CD14-positive monocyte (primary cell): ENCODE measurements around the gene CDK6. TPM values are rescaled to one million over a fixed set of nuclear protein-coding genes. Genes with fewer than 3 reads are reported as not detected.
A peak's percentile ranks its signal among the peaks of the same experiment; 100 is the strongest.
"Not testable (repeated sequence)": the region's sequence is repeated elsewhere in the genome, so short reads cannot be mapped to it uniquely, and the experiment has no call there.

Source experiments
- DNase-seq, 3 donors: peaks; one replicate each; pipeline ENCODE4 v3.0.0-alpha.2; 2011 to 2022
- H2AFZ ChIP-seq: 2 replicates; pipeline ENCODE4 v1.6.0; 2012; ENCODE audit warnings: mild to moderate bottlenecking, low read depth, low read length, inconsistent platforms; ENCODE audit not compliant: insufficient read depth, poor library complexity, severe bottlenecking
- H3K27ac ChIP-seq, 2 donors: 1 replicate in 1 of 2; 2 replicates in 1 of 2; pipeline ENCODE4 v1.5.1; 2012 to 2013; ENCODE audit warnings: low read length in 2 of 2, control low read depth in 1 of 2, inconsistent platforms in 1 of 2, low read depth in 1 of 2, mild to moderate bottlenecking in 1 of 2
- H3K27me3 ChIP-seq, 2 donors: one replicate each; pipeline versions ENCODE4 v1.6.0 to v1.6.1; 2011 to 2013; ENCODE audit warnings: low read length in 2 of 2; ENCODE audit not compliant: control insufficient read depth in 2 of 2, insufficient read depth in 2 of 2
- H3K36me3 ChIP-seq, 2 donors: replicated peaks in 1 of 2; 1 replicate in 1 of 2; 2 replicates in 1 of 2; pipeline versions ENCODE4 v1.5.1 to v1.6.1; 2012 to 2013; ENCODE audit warnings: low read length in 2 of 2, control low read depth in 1 of 2, inconsistent platforms in 1 of 2, mild to moderate bottlenecking in 1 of 2; ENCODE audit not compliant: insufficient read depth in 2 of 2, control insufficient read depth in 1 of 2
- H3K4me1 ChIP-seq, 2 donors: 1 replicate in 1 of 2; 2 replicates in 1 of 2; pipeline versions ENCODE4 v1.5.1 to v1.6.1; 2012 to 2013; ENCODE audit warnings: low read length in 2 of 2, control low read depth in 1 of 2, inconsistent platforms in 1 of 2, mild to moderate bottlenecking in 1 of 2, moderate library complexity in 1 of 2; ENCODE audit not compliant: insufficient read depth in 2 of 2, control insufficient read depth in 1 of 2
- H3K4me2 ChIP-seq: replicated peaks from 2 replicates; pipeline ENCODE3; 2012; ENCODE audit warnings: low read length, moderate library complexity, mild to moderate bottlenecking; ENCODE audit not compliant: poor library complexity, severe bottlenecking; ENCODE audit errors: extremely low read depth
- H3K4me3 ChIP-seq, 3 experiments: fragments of 200-600 bp in 1 of 3; sonication (generic) in 1 of 3; replicated peaks in 1 of 3; 1 replicate in 2 of 3; 2 replicates in 1 of 3; pipeline ENCODE4 v1.5.1; 2011 to 2013; ENCODE audit warnings: low read length in 3 of 3, mild to moderate bottlenecking in 3 of 3, control low read depth in 2 of 3, low read depth in 2 of 3, inconsistent platforms in 1 of 3, moderate library complexity in 1 of 3
- H3K79me2 ChIP-seq: 2 replicates; pipeline ENCODE4 v1.6.0; 2012; ENCODE audit warnings: mild to moderate bottlenecking, control low read depth, inconsistent platforms, low read length, moderate library complexity; ENCODE audit not compliant: insufficient read depth
- H3K9ac ChIP-seq: 2 replicates; pipeline ENCODE4 v1.6.0; 2017; ENCODE audit warnings: low read length, mild to moderate bottlenecking; ENCODE audit not compliant: insufficient read depth, poor library complexity, severe bottlenecking
- H3K9me3 ChIP-seq, 2 donors: replicated peaks in 1 of 2; 1 replicate in 1 of 2; 2 replicates in 1 of 2; pipeline versions ENCODE4 v1.5.1 to v1.6.1; 2012 to 2013; ENCODE audit warnings: low read length in 2 of 2, control low read depth in 1 of 2; ENCODE audit not compliant: control insufficient read depth in 1 of 2, insufficient read depth in 1 of 2
- H4K20me1 ChIP-seq: 2 replicates; pipeline ENCODE4 v1.6.0; 2012; ENCODE audit warnings: mild to moderate bottlenecking, low read length, control low read depth, moderate library complexity; ENCODE audit not compliant: insufficient read depth
- H3K27ac Mint-ChIP-seq, 7 donors: one replicate each; pipeline ENCODE4 v1.8.0; 2020; ENCODE audit warnings: mild to moderate bottlenecking in 7 of 7, mixed read lengths in 7 of 7, moderate library complexity in 6 of 7, inconsistent platforms in 2 of 7
- H3K27me3 Mint-ChIP-seq, 3 donors: one replicate each; pipeline ENCODE4 v1.8.0; 2021 to 2022; ENCODE audit warnings: low read depth in 3 of 3, mild to moderate bottlenecking in 3 of 3, mixed read lengths in 3 of 3, moderate library complexity in 3 of 3, inconsistent platforms in 1 of 3
- H3K36me3 Mint-ChIP-seq, 2 donors: one replicate each; pipeline ENCODE4 v1.8.0; 2020; ENCODE audit warnings: mixed read lengths in 2 of 2, inconsistent platforms in 1 of 2, mild to moderate bottlenecking in 1 of 2
- H3K4me1 Mint-ChIP-seq: one replicate; pipeline ENCODE4 v1.8.0; 2020; ENCODE audit warnings: mild to moderate bottlenecking, mixed read lengths
- H3K4me3 Mint-ChIP-seq, 2 donors: one replicate each; pipeline ENCODE4 v1.8.0; 2020; ENCODE audit warnings: mild to moderate bottlenecking in 2 of 2, mixed read lengths in 2 of 2, moderate library complexity in 1 of 2
- H3K9me3 Mint-ChIP-seq, 7 donors: one replicate each; pipeline ENCODE4 v1.8.0; 2020 to 2022; ENCODE audit warnings: mixed read lengths in 7 of 7, mild to moderate bottlenecking in 6 of 7, moderate library complexity in 6 of 7, inconsistent platforms in 2 of 7
- WGBS: methylation state at CpG from one replicate; pipeline ENCODE4 v1.1.5; 2013; ENCODE audit warnings: missing lambda C conversion rate; ENCODE audit not compliant: insufficient coverage; 5-methylcytosine and 5-hydroxymethylcytosine counted together
- intact Hi-C, 2 donors: fragments of 100-400 bp; cut with micrococcal nuclease; formaldehyde crosslinking; loops; one replicate each; pipeline versions ENCODE4 v1.15.0 to v1.15.1; 2023
- polyA minus RNA-seq: library from RNA; depleted of rRNA, polyadenylated mRNA; stranded (reverse); fragments of >200 nt; gene quantifications from 2 replicates; pipeline ENCODE4 v1.2.3, GENCODE V29; 2012
- polyA plus RNA-seq, 3 donors: library from polyadenylated mRNA; depleted of rRNA in 1 of 3; unstranded in 2 of 3; stranded (reverse) in 1 of 3; fragments of 300-500 nt in 2 of 3; fragments of >200 nt in 1 of 3; fragmentation: Illumina TruSeq in 2 of 3; gene quantifications; 1 replicate in 2 of 3; 2 replicates in 1 of 3; pipeline ENCODE4 v1.2.3, GENCODE V29; 2012 to 2021
- total RNA-seq, 12 experiments: library from RNA in 1 of 12; stranded (reverse) in 1 of 12; fragments of 120-200 nt in 1 of 12; gene quantifications; one replicate each; pipeline ENCODE4 v1.2.4 and lab custom pipeline; 2013 to 2026; ENCODE audit warnings: mixed read lengths in 6 of 12, inconsistent platforms in 1 of 12
- TF ChIP-seq, protein P1 (sequence below): fragments of 200-600 bp; IDR thresholded peaks from one replicate; pipeline ENCODE4 v1.8.0; 2022; ENCODE audit warnings: antibody characterized with exemption, mild to moderate bottlenecking

CDK6 gene
- total RNA-seq (2013): 7.8 TPM
- 1 to 10 TPM; 3.4 to 4.3 (median 3.8) TPM for polyA plus RNA-seq
- polyA minus RNA-seq: 4.4 and 4.5 TPM in 2 replicates
- total RNA-seq (lab: John Stamatoyannopoulos, UW): 14.9 to 44.0 (median 27.8) reads per million in 11 experiments

DNA sequence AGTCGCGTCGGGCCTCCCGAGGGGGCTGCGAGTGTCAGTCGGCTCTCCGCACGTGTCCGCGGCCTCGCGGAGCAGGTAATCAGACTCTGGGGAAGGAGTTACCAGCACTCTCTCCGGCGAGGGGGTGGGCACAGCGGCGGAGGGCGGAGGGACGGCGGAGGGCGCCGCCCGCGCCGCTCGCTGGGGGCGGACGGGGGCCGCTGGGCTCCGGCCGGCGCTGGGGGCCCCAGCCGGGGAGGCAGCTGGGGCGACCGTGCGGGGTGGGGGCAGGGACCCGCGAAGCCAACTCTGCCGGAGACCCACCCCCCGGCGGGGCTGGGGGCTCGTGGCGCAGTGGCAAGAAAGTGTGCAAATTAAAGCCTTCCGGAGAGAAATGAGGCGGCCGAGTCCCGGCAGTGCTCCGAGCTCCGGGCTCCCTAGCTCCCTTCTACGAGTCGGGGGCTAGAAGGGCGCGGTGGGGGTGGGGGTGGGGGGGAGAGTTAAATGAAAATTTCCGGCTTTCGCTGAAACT, at the start of gene CDK6:
Gene CDK6 (minus strand): TSS at position 85 of the 511 bp plus-strand sequence. CDS start 3,250 bp downstream, outside the sequence.
- Mint-ChIP-seq H3K27ac (peak within 1 kb of the TSS; percentile 66 to 91 (median 78)), H3K36me3 (no peaks in the 10 kb centered on the region), H3K4me3 (peak within 1 kb of the TSS; percentile 100), H3K4me1 (peaks cover 18% of the 10 kb centered on the region), H3K9me3 (peaks cover 0 to 6% (median 0%) of the 10 kb centered on the region in 7 donors), H3K27me3 (peaks cover 8 to 10% (median 8%) of the 10 kb centered on the region in 3 donors)
- H3K79me2 ChIP-seq: peaks cover 30% of the 10 kb centered on the region
- under 1% methylated on average over 42 of the region's 54 CpGs for WGBS
- no peaks in the 10 kb centered on the region for H3K36me3 ChIP-seq
- peak within 1 kb of the TSS; percentile 88 to 94 (median 94) for H3K4me3 ChIP-seq
- H4K20me1 ChIP-seq: no peaks in the 10 kb centered on the region
- DNase-seq: peak in 1 of 3 donors; percentile 16
- peak within 1 kb of the TSS; percentile 43 to 68 for H3K27ac ChIP-seq
- TF ChIP-seq, protein P1, sequence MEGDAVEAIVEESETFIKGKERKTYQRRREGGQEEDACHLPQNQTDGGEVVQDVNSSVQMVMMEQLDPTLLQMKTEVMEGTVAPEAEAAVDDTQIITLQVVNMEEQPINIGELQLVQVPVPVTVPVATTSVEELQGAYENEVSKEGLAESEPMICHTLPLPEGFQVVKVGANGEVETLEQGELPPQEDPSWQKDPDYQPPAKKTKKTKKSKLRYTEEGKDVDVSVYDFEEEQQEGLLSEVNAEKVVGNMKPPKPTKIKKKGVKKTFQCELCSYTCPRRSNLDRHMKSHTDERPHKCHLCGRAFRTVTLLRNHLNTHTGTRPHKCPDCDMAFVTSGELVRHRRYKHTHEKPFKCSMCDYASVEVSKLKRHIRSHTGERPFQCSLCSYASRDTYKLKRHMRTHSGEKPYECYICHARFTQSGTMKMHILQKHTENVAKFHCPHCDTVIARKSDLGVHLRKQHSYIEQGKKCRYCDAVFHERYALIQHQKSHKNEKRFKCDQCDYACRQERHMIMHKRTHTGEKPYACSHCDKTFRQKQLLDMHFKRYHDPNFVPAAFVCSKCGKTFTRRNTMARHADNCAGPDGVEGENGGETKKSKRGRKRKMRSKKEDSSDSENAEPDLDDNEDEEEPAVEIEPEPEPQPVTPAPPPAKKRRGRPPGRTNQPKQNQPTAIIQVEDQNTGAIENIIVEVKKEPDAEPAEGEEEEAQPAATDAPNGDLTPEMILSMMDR: no peak
- peaks cover 4 to 7% of the 10 kb centered on the region in 2 donors for H3K27me3 ChIP-seq
- H3K4me1 ChIP-seq: peaks cover 25 to 37% of the 10 kb centered on the region in 2 donors
- peak within 1 kb of the TSS; percentile 90 for H2AFZ ChIP-seq
- intact Hi-C loops: no loop called here
- H3K4me2 ChIP-seq: peak within 1 kb of the TSS; percentile 97
- no peaks in the 10 kb centered on the region for H3K9me3 ChIP-seq
- H3K9ac ChIP-seq: peak within 1 kb of the TSS; percentile 72

DNA sequence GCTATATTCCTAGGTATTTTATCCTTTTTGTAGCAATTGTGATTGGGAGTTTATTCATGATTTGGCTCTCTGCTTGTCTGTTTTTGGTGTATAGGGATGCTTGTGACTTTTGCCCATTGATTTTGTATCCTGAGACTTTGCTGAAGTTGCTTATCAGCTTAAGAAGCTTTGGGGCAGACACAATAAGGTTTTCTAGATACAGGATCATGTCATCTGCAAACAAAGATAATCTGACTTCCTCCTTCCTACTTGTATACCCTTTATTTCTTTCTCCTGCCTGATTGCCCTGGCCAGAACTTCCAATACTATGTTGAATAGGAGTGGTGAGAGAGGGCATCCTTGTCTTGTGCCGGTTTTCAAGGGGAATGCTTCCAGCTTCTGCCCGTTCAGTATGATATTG, 49.7 kb upstream of the CDK6 start:
- H3K79me2 ChIP-seq, H3K4me1 Mint-ChIP-seq, H2AFZ ChIP-seq, H3K36me3 ChIP-seq, H3K27me3 Mint-ChIP-seq, H3K4me3 ChIP-seq, H3K27me3 ChIP-seq, DNase-seq, H3K9ac ChIP-seq, H3K27ac ChIP-seq, H3K27ac Mint-ChIP-seq, H3K4me3 Mint-ChIP-seq, H3K4me1 ChIP-seq, H3K4me2 ChIP-seq, intact Hi-C loops, H4K20me1 ChIP-seq, H3K36me3 Mint-ChIP-seq: not testable (repeated sequence)
- H3K9me3 Mint-ChIP-seq: peaks cover 10 to 24% (median 19%) of the 10 kb centered on the region in 7 donors
- peaks cover 13 to 14% of the 10 kb centered on the region in 2 donors for H3K9me3 ChIP-seq
- WGBS: no CpG with 5 or more reads among the region's 2 CpGs
